Upper lobe of left lung (tissue), 4 donors: Measurements from ENCODE around the gene PIGM.

Experiments used
- CTCF ChIP-seq, 6 experiments: fragments of 450-650 bp in 4 of 6; fragments of 200-600 bp in 2 of 6; sonication (generic) in 2 of 6; IDR thresholded peaks; one replicate each; pipeline ENCODE4 v1.5.1; 2016 to 2019; ENCODE audit warnings: antibody characterized with exemption in 6 of 6
- POLR2A ChIP-seq, 4 donors: fragments of 450-650 bp; IDR thresholded peaks; one replicate each; pipeline ENCODE4 v1.5.1; 2016 to 2017; ENCODE audit warnings: antibody characterized with exemption in 4 of 4, mild to moderate bottlenecking in 2 of 4
- POLR2AphosphoS5 ChIP-seq, 2 donors: sonication (generic); formaldehyde crosslinking; IDR thresholded peaks; one replicate each; pipeline ENCODE4 v1.5.1; 2017; ENCODE audit warnings: antibody characterized with exemption in 2 of 2

DNA sequence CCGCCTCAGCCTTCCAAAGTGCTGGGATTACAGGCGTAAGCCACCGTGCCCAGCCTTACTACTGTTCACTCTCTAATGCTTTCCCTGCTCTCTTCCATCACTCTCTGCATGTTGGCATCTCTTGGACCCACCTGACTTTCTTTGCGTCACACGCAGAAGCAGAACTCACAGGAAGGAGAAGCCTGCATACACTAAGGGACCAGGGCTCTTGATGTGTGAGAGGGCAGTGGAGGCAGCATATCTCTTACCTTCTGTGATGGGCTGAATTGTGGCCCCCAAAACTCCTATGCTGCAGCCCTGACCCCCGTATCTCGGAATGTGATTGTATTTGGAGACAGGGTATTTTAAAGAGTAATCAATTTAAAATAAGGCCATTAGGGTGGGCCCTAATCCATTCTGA is 51.0 kb downstream of the PIGM start:
- no peak for TF ChIP-seq POLR2AphosphoS5 (IDR thresholded peaks at IDR 0.05)
- TF ChIP-seq CTCF (IDR thresholded peaks at IDR 0.05) = no peak
- no peak for TF ChIP-seq POLR2A (IDR thresholded peaks at IDR 0.05)
